ENCODE data around the gene NEUROG3.
"Not testable (repeated sequence)": the region's sequence is repeated elsewhere in the genome, so short reads cannot be mapped to it uniquely, and the experiment has no call there.

Gene NEUROG3

DNA sequence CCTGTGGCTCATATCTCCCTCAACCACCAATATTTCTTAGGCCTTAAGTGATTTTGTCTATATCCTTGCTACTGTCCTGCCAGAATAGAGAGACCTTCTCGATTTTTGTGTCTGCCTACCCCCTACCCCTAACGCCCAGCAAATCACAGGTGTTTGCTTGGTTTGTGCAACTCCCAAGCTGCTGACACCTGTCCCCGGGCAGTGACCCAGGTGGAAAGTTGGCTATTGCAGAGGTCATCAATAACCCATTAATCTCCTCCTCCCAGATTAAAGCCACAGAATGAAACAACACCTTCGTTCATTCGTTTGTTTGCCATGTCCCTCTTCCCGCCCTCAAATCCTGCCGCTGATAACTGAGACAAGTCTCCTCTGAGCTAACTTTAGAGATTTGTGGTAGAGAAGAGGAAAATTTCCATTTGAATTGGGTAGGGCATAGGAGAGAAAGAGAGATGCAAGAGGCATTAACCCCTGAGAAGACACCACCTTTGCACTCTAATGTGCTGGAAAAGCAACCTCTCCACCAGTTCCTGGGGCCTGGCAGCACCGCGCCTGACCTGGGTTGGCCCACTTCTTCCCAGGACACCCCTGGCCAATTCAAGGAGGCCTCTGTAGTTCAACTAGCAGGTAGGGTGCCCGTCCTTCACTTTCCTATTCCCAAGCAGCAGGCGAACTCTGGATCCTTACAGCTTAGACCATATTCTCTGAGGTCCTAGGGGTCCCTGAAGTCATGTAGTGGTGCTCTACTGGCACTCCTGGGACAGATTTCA, 3.0 kb downstream of the NEUROG3 start:
- no peak for DNase-seq

DNA sequence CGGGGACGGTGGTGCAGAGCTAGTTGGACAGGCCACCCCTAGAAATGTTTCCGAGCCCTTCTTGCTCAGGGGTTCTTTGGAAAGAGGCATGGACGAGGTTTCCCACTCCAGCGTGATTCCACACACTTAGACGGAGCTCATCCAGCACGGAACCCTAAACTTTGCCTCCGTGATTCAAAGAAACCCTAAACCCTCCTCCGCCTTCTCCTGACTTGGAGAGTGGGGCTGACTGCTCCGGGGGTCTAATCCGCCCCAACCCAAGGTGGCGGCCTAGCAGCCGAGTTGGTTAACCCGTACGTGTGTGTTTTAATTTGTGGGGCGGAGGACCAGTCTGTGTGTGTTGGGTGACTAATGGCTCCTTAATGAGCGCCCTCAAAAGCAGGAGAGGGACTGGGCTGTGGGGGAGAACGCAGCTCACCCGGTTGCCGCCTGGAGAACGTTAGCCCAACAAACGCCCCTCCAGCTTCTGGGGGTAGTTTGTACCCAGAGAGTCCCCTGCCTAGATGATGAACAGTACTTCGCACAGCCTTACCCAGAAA, 3.8 kb downstream of the NEUROG3 start:
- DNase-seq: no peak

DNA sequence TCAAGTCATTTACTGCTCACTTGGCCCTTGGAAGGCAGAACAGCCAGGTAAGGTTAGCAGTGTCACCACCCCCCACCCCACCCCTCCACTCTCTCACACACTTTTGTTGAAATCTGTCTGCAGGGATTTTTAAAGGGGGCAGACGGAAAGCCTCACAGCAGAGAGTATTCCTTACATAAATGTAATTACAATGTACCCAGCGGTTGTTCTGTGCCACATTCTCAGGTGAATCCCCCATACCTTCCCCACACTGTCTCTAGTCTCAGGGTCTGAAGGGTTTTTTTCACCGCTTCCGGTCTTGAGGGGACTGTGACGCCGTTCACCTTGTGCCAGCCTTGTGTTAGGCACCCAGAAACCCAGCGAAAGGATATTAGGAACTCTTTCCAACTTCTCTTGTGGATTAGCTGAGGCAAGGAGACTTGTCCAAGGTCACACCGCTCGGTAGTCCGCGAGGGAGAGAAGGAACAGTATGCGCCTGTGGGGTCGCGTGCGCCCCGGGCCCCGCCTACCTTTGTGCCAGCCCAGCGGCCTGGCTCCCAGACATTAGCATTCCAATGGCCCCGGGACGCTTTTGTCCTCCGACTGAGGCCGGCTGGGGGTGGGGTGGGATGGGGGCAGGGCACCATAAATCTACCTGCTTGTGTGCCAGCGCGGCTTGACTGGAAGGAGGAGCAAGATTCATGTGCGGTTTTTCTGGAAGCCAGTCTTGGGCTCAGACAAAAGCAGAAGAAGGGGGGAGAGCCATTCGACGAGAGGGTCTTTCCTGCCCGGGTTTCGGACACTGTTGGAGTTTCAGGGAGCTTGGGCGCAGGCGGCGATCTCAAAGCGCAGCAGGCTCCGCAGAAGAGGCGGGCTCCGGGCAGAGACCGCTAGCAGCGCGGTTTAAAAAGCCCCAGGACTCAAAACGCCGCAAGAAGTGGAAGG, 4.5 kb downstream of the NEUROG3 start:
- DNase-seq: no peak

GRCh38 chr10:69567920-69568319, 5.3 kb downstream of the NEUROG3 start:
- DNase-seq: no peak

DNA sequence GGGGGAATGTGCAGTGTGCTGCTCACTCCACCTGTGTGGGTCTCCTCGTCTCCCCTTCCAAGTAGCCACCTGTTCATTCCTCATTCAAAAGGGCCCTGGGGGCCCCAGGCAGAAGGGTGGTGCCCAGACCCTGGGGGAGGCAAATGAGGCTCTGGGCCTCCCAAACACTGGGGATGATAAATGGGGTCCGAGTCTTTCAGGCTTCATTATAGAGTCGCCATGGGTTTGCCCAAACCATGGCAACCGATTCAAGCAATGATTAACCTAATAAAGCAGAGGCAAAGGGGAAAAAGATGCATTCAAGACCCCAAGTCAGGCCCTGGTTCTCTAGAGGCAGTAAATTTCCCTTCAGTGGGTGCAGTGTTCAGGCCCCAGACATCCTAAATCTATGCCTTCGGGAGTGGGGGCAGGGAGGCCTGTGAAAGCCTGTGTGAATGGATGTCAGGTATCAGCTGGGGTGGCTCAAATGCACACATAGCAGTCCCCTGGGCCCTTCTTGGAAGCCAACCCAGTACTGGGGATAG, 10.4 kb downstream of the NEUROG3 start:
- no peak for DNase-seq

DNA sequence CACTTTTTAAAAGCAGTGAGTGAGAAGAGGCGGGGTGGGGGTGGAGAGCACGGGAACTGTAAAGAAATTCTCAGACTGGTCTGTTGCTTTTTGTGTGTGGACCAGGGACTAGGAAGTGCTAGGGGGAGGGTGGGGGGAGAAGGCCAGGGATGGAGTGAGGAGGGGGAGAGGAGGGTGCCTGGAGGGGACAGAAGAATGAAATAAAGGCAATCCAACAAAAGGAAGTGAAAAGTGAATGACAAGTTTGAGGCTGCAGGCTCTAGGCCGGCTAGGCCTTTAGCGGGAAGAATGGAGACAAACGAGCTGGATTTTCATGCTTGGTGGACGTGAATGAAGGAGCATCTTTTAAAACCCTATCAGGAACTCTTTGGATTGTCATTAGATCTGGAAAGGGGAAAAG, 13.7 kb downstream of the NEUROG3 start:
- DNase-seq: no peak

- DNase-seq: no peak
These were observed 14.7 kb downstream of the NEUROG3 start for GRCh38 chr10:69558559-69558958.

DNA sequence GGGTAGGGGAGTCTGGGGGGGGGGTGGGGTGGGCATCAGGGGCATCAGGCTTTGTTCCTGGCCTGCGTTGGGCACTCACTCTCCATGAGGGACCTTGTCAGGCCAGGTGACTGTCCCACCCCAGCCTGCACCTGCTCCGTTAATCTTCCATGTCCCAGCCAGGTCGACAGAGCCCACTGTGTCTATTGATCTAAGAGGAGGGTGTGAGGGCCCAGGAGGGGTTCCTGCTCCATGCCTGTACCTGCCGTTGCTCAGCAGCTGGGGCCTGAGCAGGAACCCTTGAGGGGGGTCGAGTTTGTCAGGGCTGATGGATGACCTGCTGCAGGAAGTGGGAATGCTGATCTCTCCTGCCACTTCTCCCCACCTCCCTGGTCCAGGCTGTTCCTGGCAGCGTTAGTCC, 18.6 kb downstream of the NEUROG3 start:
- no peak for DNase-seq

DNA sequence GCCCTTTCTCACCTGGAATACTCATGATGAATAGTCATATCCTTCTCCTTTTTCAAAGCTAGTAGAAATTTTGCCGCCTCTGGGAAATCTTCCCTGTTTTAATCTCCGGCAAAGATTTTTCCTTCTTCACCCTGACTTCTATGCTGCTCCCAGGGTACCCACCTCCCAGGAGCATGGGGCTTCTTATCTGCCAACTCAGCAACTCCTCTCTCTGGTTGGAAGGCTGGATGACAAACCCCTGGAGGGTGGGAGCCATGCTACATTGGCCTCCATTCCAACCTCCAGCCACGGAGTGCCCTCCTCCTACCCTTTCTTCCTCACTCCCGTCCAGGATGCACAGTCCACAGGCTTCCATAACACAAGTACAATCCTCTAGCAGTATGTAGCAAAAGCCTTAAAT, 19.9 kb downstream of the NEUROG3 start:
- no peak for DNase-seq

GRCh38 chr10:69552268-69552667, 21.0 kb downstream of the NEUROG3 start:
- DNase-seq: no peak

DNA sequence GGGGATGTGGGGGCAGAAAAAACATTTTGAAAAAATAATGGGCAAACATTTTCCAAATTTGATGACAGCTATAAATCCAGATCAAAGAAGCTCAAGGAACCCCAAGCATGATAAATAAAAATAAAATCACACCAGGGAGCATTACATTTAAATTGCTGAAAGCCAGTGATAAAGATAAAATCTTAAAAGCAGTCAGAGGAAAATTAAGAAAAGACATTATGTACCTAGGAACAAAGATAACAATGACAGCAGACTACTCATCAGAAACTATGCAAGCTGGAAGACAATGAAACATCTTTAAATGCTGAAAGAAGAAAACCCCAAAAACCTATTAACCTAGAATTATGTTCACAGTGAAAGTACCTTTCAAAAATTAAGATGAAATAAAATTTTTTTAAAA, 23.3 kb downstream of the NEUROG3 start:
- DNase-seq: no peak

GRCh38 chr10:69541463-69541862, 31.8 kb downstream of the NEUROG3 start:
- DNase-seq: no peak

DNA sequence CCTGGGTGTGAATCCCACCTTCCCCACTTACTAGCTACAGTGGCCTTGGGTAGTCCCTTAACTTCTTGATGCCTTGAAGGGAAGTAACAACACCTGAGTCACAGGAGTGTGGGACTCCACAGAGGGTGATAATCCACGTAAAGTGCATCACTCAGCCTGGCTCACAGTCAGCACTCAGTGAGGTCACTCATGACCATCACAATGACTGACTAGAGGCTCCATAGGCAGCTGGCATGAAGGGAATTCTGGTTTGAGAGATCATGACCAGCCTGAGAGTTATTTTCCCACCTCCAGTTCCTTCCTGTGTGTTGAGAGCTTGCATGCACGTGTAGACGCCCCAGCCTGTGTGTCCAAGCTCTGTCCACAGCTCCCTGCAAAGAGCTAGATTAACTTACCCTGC, 34.8 kb downstream of the NEUROG3 start:
- DNase-seq: no peak

DNA sequence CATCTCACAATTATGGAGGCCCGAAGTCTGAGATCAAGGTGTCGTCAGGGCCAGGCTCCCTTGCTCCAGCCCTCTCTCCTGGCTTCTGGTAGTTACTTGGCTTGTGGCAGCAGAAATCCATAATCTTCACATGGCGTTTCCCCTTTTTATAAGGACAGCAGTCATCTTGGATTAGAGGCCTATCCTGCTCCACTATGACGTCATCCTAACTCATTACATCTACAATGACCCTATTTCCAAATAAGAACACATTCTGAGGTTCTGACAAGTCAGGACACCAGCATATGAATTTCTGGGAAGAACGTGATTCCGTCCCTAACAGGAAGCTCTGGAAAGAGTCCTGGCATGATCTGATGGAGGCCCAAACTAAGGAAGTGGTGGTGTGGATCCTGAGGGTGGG, 35.8 kb downstream of the NEUROG3 start:
- DNase-seq: no peak

DNA sequence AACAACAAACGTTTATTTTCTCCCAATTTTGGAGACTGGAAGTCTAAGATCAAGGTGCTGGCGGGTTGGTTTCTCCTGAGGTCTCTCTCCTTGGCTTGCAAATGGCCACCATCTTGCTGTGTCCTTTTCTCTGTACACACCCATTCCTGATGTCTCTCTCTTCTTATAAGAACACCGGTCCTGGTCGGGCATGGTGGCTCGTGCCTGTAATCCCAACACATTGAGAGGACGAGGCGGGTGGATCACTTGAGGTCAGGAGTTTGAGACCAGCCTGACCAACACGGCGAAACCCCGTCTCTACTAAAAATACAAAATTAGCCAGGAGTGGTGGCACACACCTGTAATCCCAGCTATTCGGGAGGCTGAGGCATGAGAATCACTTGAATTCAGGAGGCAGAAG, 36.7 kb downstream of the NEUROG3 start:
- not testable (repeated sequence) for DNase-seq

DNA sequence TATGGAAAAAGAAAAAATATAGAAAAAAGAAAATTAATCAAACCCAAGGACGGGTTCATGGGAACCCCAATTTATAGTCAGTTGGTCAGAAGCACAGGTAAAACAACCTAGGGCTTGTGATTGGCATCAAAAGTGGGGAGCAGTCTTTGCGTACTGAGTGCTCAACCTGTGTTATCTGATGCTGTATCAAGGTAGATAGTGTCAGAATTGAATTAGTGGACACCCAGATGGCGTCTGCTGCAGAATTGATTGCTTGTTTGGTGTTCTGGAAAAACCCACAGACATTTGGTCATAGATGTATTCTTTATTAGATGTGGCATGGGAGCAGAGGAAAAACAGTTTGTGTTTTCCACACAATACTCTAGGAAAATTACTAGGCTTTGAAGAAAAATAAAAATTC, 39.6 kb downstream of the NEUROG3 start:
- DNase-seq: no peak

DNA sequence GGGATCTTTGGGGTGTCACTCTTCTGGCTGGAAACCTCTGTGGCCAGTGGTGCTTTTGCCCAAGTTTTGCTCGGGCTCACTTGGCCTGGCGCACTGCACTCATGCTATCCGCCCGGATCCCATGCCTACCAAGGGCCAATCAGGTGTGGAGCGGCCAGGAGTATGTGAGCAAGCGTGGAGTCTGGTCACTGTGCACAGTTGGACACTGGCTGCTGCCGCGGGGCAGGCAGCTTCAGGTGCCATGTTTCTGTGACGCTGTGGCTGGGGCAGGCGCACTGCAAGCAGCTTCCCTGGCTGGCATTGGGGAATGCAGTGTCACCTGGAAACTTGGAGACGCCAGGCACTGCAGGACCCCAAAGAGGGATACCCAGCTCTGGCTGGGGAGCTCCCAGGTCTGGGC, 45.3 kb downstream of the NEUROG3 start:
- DNase-seq: no peak
